Mononuclear cell (primary cell): ENCODE data around the gene IGFBP4. TPM values are rescaled to one million over a fixed set of nuclear protein-coding genes. Genes with fewer than 3 reads are reported as not detected.

Experiments
- H3K27me3 ChIP-seq: 2 replicates; pipeline ENCODE4 v1.6.0; 2011; ENCODE audit warnings: low read length, control low read depth; ENCODE audit not compliant: insufficient read depth
- H3K4me1 ChIP-seq: 2 replicates; pipeline ENCODE4 v1.5.1; 2011; ENCODE audit warnings: mild to moderate bottlenecking, low read length, control low read depth; ENCODE audit not compliant: insufficient read depth
- H3K4me3 ChIP-seq: 2 replicates; pipeline ENCODE4 v1.5.1; 2011; ENCODE audit warnings: mild to moderate bottlenecking, low read length, moderate library complexity
- H3K9me3 ChIP-seq: 2 replicates; pipeline ENCODE4 v1.5.1; 2011; ENCODE audit warnings: low read depth, mild to moderate bottlenecking, control low read depth, low read length
- total RNA-seq: library from RNA; depleted of rRNA; stranded (reverse); fragments of >200 nt; gene quantifications from one replicate; pipeline ENCODE4 v1.2.3, GENCODE V29; 2012

IGFBP4 gene
- total RNA-seq, 1 donor: 0.94 TPM

GRCh38 chr17:40457964-40458791 lies 14.9 kb downstream of the IGFBP4 start:
- Histone ChIP-seq H3K4me3 (no peak overlapping the region), H3K27me3 (no peaks in the 10 kb centered on the region), H3K4me1 (no peaks in the 10 kb centered on the region), H3K9me3 (no peaks in the 10 kb centered on the region)

GRCh38 chr17:40458851-40459482 lies 15.7 kb downstream of the IGFBP4 start:
- Histone ChIP-seq H3K27me3 (no peaks in the 10 kb centered on the region), H3K9me3 (no peaks in the 10 kb centered on the region), H3K4me1 (no peaks in the 10 kb centered on the region), H3K4me3 (no peak overlapping the region)

- H3K9me3 ChIP-seq: no peaks in the 10 kb centered on the region
- no peaks in the 10 kb centered on the region for H3K27me3 ChIP-seq
- H3K4me1 ChIP-seq: no peaks in the 10 kb centered on the region
- no peak overlapping the region for H3K4me3 ChIP-seq
These were observed 16.7 kb downstream of the IGFBP4 start for GRCh38 chr17:40459636-40460603.

- Histone ChIP-seq H3K4me3 (no peak overlapping the region), H3K27me3 (no peaks in the 10 kb centered on the region), H3K9me3 (no peaks in the 10 kb centered on the region), H3K4me1 (no peaks in the 10 kb centered on the region)
These were observed 17.3 kb downstream of the IGFBP4 start for GRCh38 chr17:40460604-40460967.

- H3K27me3 ChIP-seq: no peaks in the 10 kb centered on the region
- no peaks in the 10 kb centered on the region for H3K9me3 ChIP-seq
These were observed 17.9 kb downstream of the IGFBP4 start for GRCh38 chr17:40460968-40461731.

GRCh38 chr17:40461732-40462342 lies 18.6 kb downstream of the IGFBP4 start:
- Histone ChIP-seq H3K27me3 (no peaks in the 10 kb centered on the region), H3K4me3 (no peak overlapping the region), H3K4me1 (no peaks in the 10 kb centered on the region), H3K9me3 (no peaks in the 10 kb centered on the region)

More at GRCh38 chr17:40460968-40461731, 17.9 kb downstream of the IGFBP4 start:
- H3K4me1 ChIP-seq: no peaks in the 10 kb centered on the region
- no peak overlapping the region for H3K4me3 ChIP-seq

GRCh38 chr17:40462343-40463121 lies 19.3 kb downstream of the IGFBP4 start:
- H3K27me3 ChIP-seq: no peaks in the 10 kb centered on the region
- H3K4me1 ChIP-seq: no peaks in the 10 kb centered on the region
- no peaks in the 10 kb centered on the region for H3K9me3 ChIP-seq
- H3K4me3 ChIP-seq: no peak overlapping the region

- Histone ChIP-seq H3K4me1 (no peaks in the 10 kb centered on the region), H3K9me3 (no peaks in the 10 kb centered on the region), H3K4me3 (no peak overlapping the region), H3K27me3 (no peaks in the 10 kb centered on the region)
These were observed 19.9 kb downstream of the IGFBP4 start for GRCh38 chr17:40463122-40463550.

GRCh38 chr17:40464392-40464855 lies 21.2 kb downstream of the IGFBP4 start:
- no peaks in the 10 kb centered on the region for H3K9me3 ChIP-seq
- no peaks in the 10 kb centered on the region for H3K27me3 ChIP-seq
- no peak overlapping the region for H3K4me3 ChIP-seq
- no peaks in the 10 kb centered on the region for H3K4me1 ChIP-seq

- Histone ChIP-seq H3K9me3 (no peaks in the 10 kb centered on the region), H3K4me3 (no peak overlapping the region), H3K4me1 (no peaks in the 10 kb centered on the region), H3K27me3 (no peaks in the 10 kb centered on the region)
These were observed 23.2 kb downstream of the IGFBP4 start for GRCh38 chr17:40466298-40466971.

GRCh38 chr17:40467281-40467867 lies 24.1 kb downstream of the IGFBP4 start:
- no peaks in the 10 kb centered on the region for H3K9me3 ChIP-seq
- no peak overlapping the region for H3K4me3 ChIP-seq
- no peaks in the 10 kb centered on the region for H3K27me3 ChIP-seq
- no peaks in the 10 kb centered on the region for H3K4me1 ChIP-seq

GRCh38 chr17:40468560-40468959 lies 25.3 kb downstream of the IGFBP4 start:
- no peak overlapping the region for H3K4me3 ChIP-seq

More at GRCh38 chr17:40468560-40468959, 25.3 kb downstream of the IGFBP4 start:
- no peaks in the 10 kb centered on the region for H3K27me3 ChIP-seq
- H3K9me3 ChIP-seq: no peaks in the 10 kb centered on the region
- H3K4me1 ChIP-seq: no peaks in the 10 kb centered on the region
